GM13977 (cell line): Measurements from ENCODE around the gene NLRP7.
"Not testable (repeated sequence)": the region's sequence is repeated elsewhere in the genome, so short reads cannot be mapped to it uniquely, and the experiment has no call there.

Source experiments
- DNase-seq: peaks from one replicate; pipeline ENCODE4 v3.0.0; 2012; ENCODE audit warnings: low spot score
- in situ Hi-C: fragments of 300-500 bp; cut with MboI; formaldehyde crosslinking; loops from one replicate; pipeline ENCODE4 v1.12.0; 2022; ENCODE audit warnings: low sequenced_read_pairs, low pct_unique_long_range_greater_than_20kb, mixed read lengths, inconsistent platforms; ENCODE audit not compliant: unreplicated experiment
- TF ChIP-seq, protein P1 (sequence below): IDR thresholded peaks from 2 replicates; pipeline ENCODE4 v1.5.1; 2012; ENCODE audit warnings: mild to moderate bottlenecking, control low read depth; ENCODE audit not compliant: insufficient read depth; ENCODE audit errors: extremely low read depth, missing control alignments

Gene NLRP7

GRCh38 chr19:54947381-54947780 lies at the start of gene NLRP7:
Gene NLRP7, minus strand, starts transcription at chr19:54947530.
- no peak for DNase-seq
- in situ Hi-C loops, result no loop called here
- TF ChIP-seq, protein P1, sequence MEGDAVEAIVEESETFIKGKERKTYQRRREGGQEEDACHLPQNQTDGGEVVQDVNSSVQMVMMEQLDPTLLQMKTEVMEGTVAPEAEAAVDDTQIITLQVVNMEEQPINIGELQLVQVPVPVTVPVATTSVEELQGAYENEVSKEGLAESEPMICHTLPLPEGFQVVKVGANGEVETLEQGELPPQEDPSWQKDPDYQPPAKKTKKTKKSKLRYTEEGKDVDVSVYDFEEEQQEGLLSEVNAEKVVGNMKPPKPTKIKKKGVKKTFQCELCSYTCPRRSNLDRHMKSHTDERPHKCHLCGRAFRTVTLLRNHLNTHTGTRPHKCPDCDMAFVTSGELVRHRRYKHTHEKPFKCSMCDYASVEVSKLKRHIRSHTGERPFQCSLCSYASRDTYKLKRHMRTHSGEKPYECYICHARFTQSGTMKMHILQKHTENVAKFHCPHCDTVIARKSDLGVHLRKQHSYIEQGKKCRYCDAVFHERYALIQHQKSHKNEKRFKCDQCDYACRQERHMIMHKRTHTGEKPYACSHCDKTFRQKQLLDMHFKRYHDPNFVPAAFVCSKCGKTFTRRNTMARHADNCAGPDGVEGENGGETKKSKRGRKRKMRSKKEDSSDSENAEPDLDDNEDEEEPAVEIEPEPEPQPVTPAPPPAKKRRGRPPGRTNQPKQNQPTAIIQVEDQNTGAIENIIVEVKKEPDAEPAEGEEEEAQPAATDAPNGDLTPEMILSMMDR, result no peak

DNA sequence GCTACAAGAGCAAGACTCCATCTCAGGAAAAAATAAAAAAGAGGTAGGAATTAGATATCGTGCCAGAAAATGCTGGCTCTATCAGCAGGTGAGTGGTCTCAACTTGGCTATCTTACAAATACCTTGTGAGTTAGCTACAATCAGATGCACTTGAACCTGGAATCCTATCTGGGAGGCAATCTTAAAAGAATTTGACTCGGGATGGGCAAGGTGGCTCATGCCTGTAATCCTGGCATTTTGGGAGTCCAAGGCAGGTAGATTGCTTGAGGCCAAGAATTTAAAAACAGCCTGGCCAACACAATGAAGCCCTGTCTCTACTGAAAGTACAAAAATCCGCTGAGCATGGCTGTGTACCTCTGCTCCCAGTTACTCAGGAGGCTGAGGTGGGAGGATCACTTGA lies 48.2 kb upstream of the NLRP7 start:
- no peak for DNase-seq
- in situ Hi-C loops, result no loop called here
- TF ChIP-seq, protein P1, result no peak

- DNase-seq, in situ Hi-C loops: not testable (repeated sequence)
These were observed 42.2 kb upstream of the NLRP7 start for GRCh38 chr19:54989531-54989930.

DNA sequence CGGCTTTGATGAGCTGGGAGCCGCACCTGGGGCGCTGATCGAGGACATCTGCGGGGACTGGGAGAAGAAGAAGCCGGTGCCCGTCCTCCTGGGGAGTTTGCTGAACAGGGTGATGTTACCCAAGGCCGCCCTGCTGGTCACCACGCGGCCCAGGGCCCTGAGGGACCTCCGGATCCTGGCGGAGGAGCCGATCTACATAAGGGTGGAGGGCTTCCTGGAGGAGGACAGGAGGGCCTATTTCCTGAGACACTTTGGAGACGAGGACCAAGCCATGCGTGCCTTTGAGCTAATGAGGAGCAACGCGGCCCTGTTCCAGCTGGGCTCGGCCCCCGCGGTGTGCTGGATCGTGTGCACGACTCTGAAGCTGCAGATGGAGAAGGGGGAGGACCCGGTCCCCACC lies 35.2 kb upstream of the NLRP7 start:
- DNase-seq, in situ Hi-C loops: not testable (repeated sequence)

GRCh38 chr19:54973229-54974090 lies 26.1 kb upstream of the NLRP7 start:
- DNase-seq, in situ Hi-C loops: not testable (repeated sequence)

GRCh38 chr19:54971446-54971845 lies 24.1 kb upstream of the NLRP7 start:
- in situ Hi-C loops, DNase-seq: not testable (repeated sequence)

DNA sequence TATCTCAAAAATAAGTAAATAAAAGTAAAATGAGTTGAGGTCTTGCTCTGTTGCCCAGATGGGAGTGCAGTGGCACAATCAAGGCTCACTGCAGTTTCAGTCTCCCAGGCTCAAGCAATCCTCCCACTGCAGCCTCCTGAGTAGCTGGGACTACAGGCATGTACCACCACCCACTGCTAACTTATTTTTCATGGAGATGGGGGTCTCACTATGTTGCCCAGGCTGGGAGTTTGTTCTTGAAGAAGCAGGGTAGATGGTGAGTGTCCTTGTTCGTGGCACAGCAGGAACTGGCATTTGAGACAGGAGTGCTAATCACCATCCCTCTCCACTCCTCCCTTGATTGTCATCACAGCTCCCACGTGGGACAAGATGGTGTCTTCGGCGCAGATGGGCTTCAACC lies 22.3 kb upstream of the NLRP7 start:
- TF ChIP-seq, protein P1, result no peak
- DNase-seq, result no peak
- in situ Hi-C loops, result no loop called here

GRCh38 chr19:54967611-54968010 lies 20.3 kb upstream of the NLRP7 start:
- in situ Hi-C loops, result no loop called here
- TF ChIP-seq, protein P1, result no peak
- DNase-seq, result no peak

DNA sequence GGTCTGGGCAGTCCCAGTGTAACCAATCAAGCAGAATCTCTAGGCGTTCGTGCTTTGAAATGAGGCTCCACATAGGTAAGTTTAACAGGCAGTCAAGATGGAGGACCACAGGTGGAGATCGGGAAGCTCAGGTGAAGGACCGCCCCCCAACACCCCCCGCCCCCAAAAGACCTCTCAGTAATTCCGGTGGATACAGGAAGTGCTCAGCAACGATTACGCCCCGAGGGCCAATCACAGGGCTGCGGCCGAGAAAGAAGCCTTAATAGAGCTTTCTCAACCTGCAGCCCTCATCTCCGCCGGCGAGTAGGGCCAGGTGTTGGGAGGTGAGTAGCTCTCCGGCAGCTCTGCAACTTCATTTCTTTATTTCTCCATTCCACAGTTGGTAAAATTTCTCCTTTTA lies 17.7 kb upstream of the NLRP7 start:
- in situ Hi-C loops, result not testable (repeated sequence)

More for the DNA sequence above, 17.7 kb upstream of the NLRP7 start:
- DNase-seq, result not testable (repeated sequence)
